GM18498 (cell line): ENCODE results near the gene ZNRF2.
A peak's percentile ranks its signal among the peaks of the same experiment; 100 is the strongest.
"Not testable (repeated sequence)": the region's sequence is repeated elsewhere in the genome, so short reads cannot be mapped to it uniquely, and the experiment has no call there.

Source experiments
- ATAC-seq: cut with Tn5 transposase; IDR thresholded peaks from one replicate; pipeline ENCODE4 v1.9.1; 2021; ENCODE audit warnings: mild to moderate bottlenecking, moderate library complexity; ENCODE audit not compliant: unreplicated experiment

ZNRF2 gene

GRCh38 chr7:30287625-30288024 lies 3.2 kb downstream of the ZNRF2 start:
- not testable (repeated sequence) for ATAC-seq

- not testable (repeated sequence) for ATAC-seq
These were observed 5.2 kb downstream of the ZNRF2 start for GRCh38 chr7:30289634-30290033.

GRCh38 chr7:30290317-30290716 lies 5.9 kb downstream of the ZNRF2 start:
- ATAC-seq = not testable (repeated sequence)

- not testable (repeated sequence) for ATAC-seq
These were observed 8.1 kb downstream of the ZNRF2 start for GRCh38 chr7:30292416-30293038.

GRCh38 chr7:30296304-30296703 lies 11.9 kb downstream of the ZNRF2 start:
- ATAC-seq = not testable (repeated sequence)

GRCh38 chr7:30297499-30297898 lies 13.1 kb downstream of the ZNRF2 start:
- ATAC-seq = not testable (repeated sequence)

GRCh38 chr7:30298409-30298808 lies 14.0 kb downstream of the ZNRF2 start:
- not testable (repeated sequence) for ATAC-seq

GRCh38 chr7:30301751-30302150 lies 17.4 kb downstream of the ZNRF2 start:
- ATAC-seq = no peak

- peak; percentile 22 for ATAC-seq
These were observed 18.4 kb downstream of the ZNRF2 start for GRCh38 chr7:30302656-30303311.

- peak; percentile 83 for ATAC-seq
These were observed 19.1 kb downstream of the ZNRF2 start for GRCh38 chr7:30303312-30304039.

GRCh38 chr7:30304177-30304884 lies 19.9 kb downstream of the ZNRF2 start:
- ATAC-seq = no peak

GRCh38 chr7:30306976-30307375 lies 22.6 kb downstream of the ZNRF2 start:
- ATAC-seq = no peak

GRCh38 chr7:30308389-30308788 lies 24.0 kb downstream of the ZNRF2 start:
- ATAC-seq = no peak

- no peak for ATAC-seq
These were observed 24.9 kb downstream of the ZNRF2 start for GRCh38 chr7:30309302-30309701.

- ATAC-seq = no peak
These were observed 25.5 kb downstream of the ZNRF2 start for GRCh38 chr7:30309842-30310435.

GRCh38 chr7:30310674-30311362 lies 26.4 kb downstream of the ZNRF2 start:
- ATAC-seq = no peak

- no peak for ATAC-seq
These were observed 27.8 kb downstream of the ZNRF2 start for GRCh38 chr7:30312178-30312577.

- ATAC-seq = no peak
These were observed 29.0 kb downstream of the ZNRF2 start for GRCh38 chr7:30313348-30313747.

- ATAC-seq = no peak
These were observed 29.4 kb downstream of the ZNRF2 start for GRCh38 chr7:30313793-30314192.

- ATAC-seq = no peak
These were observed 31.2 kb downstream of the ZNRF2 start for GRCh38 chr7:30315589-30315988.
